ENCODE measurements around the gene NUB1. TPM values are rescaled to one million over a fixed set of nuclear protein-coding genes. Genes with fewer than 3 reads are reported as not detected.

Gene NUB1
- total RNA-seq, 1 donor from 2014 or later, result 52.4 TPM

- peak; percentile 24 for DNase-seq (ENCODE audit: low spot score)
These were observed 4.2 kb downstream of the NUB1 start for GRCh38 chr7:151345576-151346469.

- no peak for DNase-seq (ENCODE audit: low spot score)
These were observed 4.8 kb downstream of the NUB1 start for GRCh38 chr7:151346470-151346769.

GRCh38 chr7:151347200-151347599 is 5.6 kb downstream of the NUB1 start:
- no peak for DNase-seq (ENCODE audit: low spot score)

- DNase-seq (ENCODE audit: low spot score), result no peak
These were observed 7.4 kb downstream of the NUB1 start for GRCh38 chr7:151348970-151349369.

GRCh38 chr7:151349507-151349853 is 7.9 kb downstream of the NUB1 start:
- DNase-seq (ENCODE audit: low spot score), result no peak

- no peak for DNase-seq (ENCODE audit: low spot score)
These were observed 9.4 kb downstream of the NUB1 start for GRCh38 chr7:151351027-151351426.

- DNase-seq (ENCODE audit: low spot score), result peak; percentile 19
These were observed 10.4 kb downstream of the NUB1 start for GRCh38 chr7:151351967-151352366.

- DNase-seq (ENCODE audit: low spot score), result no peak
These were observed 10.9 kb downstream of the NUB1 start for GRCh38 chr7:151352512-151352911.

GRCh38 chr7:151361193-151361959 is 19.8 kb downstream of the NUB1 start:
- DNase-seq (ENCODE audit: low spot score), result no peak

- no peak for DNase-seq (ENCODE audit: low spot score)
These were observed 21.6 kb downstream of the NUB1 start for GRCh38 chr7:151363182-151363581.

- DNase-seq (ENCODE audit: low spot score), result no peak
These were observed 24.7 kb downstream of the NUB1 start for GRCh38 chr7:151366166-151366879.

- no peak for DNase-seq (ENCODE audit: low spot score)
These were observed 25.2 kb downstream of the NUB1 start for GRCh38 chr7:151366880-151367222.

- DNase-seq (ENCODE audit: low spot score), result no peak
These were observed 25.7 kb downstream of the NUB1 start for GRCh38 chr7:151367284-151367683.

- DNase-seq (ENCODE audit: low spot score), result peak; percentile 88
These were observed 26.5 kb downstream of the NUB1 start for GRCh38 chr7:151368136-151368571.

- no peak for DNase-seq (ENCODE audit: low spot score)
These were observed 29.7 kb downstream of the NUB1 start for GRCh38 chr7:151371266-151371665.

- DNase-seq (ENCODE audit: low spot score), result no peak
These were observed 31.1 kb downstream of the NUB1 start for GRCh38 chr7:151372612-151373265.

GRCh38 chr7:151373599-151373998 is 32.0 kb downstream of the NUB1 start:
- DNase-seq (ENCODE audit: low spot score), result no peak

- DNase-seq (ENCODE audit: low spot score), result no peak
These were observed 32.5 kb downstream of the NUB1 start for GRCh38 chr7:151374139-151374538.

GRCh38 chr7:151374726-151375125 is 33.1 kb downstream of the NUB1 start:
- no peak for DNase-seq (ENCODE audit: low spot score)

- no peak for DNase-seq (ENCODE audit: low spot score)
These were observed 34.1 kb downstream of the NUB1 start for GRCh38 chr7:151375530-151376217.

GRCh38 chr7:151376218-151376902 is 34.7 kb downstream of the NUB1 start:
- no peak for DNase-seq (ENCODE audit: low spot score)
